ENCODE results near the gene SHROOM2.

GRCh38 chrX:9842541-9842940 lies 56.3 kb downstream of the SHROOM2 start:
- TF ChIP-seq POLR2A (IDR thresholded peaks at IDR 0.05; ENCODE audit: low read length): no peak
- no peak for TF ChIP-seq GATA1 (IDR thresholded peaks at IDR 0.05; ENCODE audit: low read depth, low read length)
